ENCODE measurements around the gene SDC3. TPM values are rescaled to one million over a fixed set of nuclear protein-coding genes. Genes with fewer than 3 reads are reported as not detected.
"Not testable (repeated sequence)": the region's sequence is repeated elsewhere in the genome, so short reads cannot be mapped to it uniquely, and the experiment has no call there.

Gene SDC3
- total RNA-seq, 2 donors from 2014 or later: 0.11 TPM; not detected in 1

DNA sequence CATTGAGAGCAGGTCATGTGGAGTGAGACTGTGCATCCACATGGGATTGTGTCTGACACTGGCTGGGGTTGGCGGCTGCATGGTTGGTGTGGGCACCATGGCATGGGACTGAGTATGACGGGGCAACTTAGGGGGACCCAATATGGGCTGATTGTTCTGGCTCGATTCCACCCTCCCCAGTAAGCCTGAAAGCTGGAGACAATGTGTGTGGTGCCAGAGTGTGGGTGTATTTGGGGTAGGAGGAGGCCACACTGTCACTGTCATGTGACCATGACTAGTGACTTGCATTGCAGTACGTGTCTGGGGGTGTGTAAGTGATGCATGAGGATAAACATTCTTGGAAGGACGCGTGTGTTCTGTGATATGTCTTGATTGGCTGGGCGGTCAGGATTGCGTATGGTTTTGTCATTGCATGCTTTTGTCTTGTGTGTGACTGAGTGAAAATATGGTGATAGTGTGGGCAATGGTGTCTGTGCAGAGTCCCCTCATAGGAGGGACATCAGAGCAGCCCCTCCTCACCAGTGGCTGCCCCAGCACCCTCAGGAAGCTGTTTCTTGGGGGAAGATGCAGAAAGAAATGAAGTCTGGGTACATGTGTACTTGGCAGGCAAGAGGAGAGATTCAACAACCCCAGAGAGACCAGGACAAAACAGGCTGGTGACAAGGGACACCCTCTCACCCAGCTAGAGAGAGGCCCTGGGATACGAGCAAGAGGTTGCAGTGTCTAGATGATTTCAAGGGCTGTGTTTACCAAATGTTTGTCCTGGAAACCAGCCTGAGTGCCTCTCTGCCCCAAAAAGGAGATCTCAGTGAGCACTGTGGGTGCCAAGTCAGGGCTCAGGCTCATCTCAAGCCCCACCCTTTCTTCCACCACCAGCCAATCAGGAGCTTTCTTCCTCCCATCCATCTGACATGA is 36.3 kb downstream of the SDC3 start:
- peaks cover 12% of the 10 kb centered on the region for H3K4me1 Mint-ChIP-seq
- H3K27ac Mint-ChIP-seq: peak overlapping the region; percentile 10
- H3K36me3 Mint-ChIP-seq (ENCODE audit: low read depth): no peaks in the 10 kb centered on the region
- H3K4me3 Mint-ChIP-seq: no peak overlapping the region
- H3K27me3 Mint-ChIP-seq: peaks cover 12% of the 10 kb centered on the region
- no peaks in the 10 kb centered on the region for H3K9me3 Mint-ChIP-seq
- ATAC-seq (replicated peaks): peak; percentile 63

DNA sequence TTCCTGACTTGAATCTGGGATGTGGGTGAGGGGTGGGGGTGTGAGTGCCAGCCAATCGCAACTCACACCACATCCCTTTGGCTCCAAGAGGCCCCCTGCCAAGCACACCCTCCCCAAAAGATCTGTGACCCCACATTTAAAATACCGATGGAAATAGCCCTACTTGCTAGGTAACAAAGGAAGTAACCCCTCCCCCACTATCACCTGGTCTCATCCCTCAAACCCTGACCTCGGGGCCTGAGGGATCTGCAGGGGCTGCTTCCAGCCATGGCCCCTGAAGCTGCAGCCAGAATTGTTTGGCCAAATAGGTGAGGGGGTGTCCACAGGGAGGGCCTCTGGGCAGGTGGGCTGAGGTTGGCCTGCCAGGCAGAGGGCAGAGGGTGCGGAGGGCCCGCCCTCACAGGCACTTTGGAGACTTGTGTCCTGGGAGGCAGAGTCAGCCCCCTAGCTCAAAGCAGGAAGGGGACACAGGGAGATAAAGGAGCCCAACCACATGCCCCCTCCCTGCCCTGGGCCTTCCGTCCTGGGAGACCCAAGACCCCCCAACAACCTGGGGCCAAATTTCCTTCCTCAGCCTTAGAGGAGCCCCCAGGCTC is 37.2 kb downstream of the SDC3 start:
- no peak for ATAC-seq (replicated peaks)
- Mint-ChIP-seq H3K36me3 (ENCODE audit: low read depth) (no peaks in the 10 kb centered on the region), H3K4me3 (no peak overlapping the region)

DNA sequence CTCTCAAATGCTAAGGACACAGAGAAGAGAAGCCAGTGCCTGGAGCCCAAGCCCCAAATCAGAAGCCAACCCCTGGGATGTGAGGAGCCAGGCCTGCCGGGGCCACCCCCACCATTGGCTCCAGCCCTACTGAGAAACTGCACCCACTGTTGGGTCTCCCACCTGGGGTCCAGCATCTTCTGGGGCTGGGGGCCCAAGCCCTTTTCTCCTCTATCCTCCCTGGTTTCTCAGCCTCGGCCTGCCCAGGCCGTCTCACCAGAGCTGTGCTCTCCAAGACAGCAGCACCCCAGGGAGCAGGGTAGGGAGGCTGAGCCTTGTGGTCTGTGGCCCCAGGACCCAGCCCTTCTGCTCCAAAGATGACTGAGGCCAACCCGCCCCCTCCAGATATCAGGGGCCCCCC is 37.9 kb downstream of the SDC3 start:
- H3K27me3 Mint-ChIP-seq: peaks cover 12% of the 10 kb centered on the region
- H3K36me3 Mint-ChIP-seq (ENCODE audit: low read depth): no peaks in the 10 kb centered on the region
- H3K4me3 Mint-ChIP-seq: no peak overlapping the region
- no peaks in the 10 kb centered on the region for H3K9me3 Mint-ChIP-seq
- no peak overlapping the region for H3K27ac Mint-ChIP-seq
- peaks cover 12% of the 10 kb centered on the region for H3K4me1 Mint-ChIP-seq
- no peak for ATAC-seq (replicated peaks)

More for the DNA sequence above, 37.2 kb downstream of the SDC3 start:
- peaks cover 12% of the 10 kb centered on the region for H3K4me1 Mint-ChIP-seq
- no peaks in the 10 kb centered on the region for H3K9me3 Mint-ChIP-seq
- H3K27me3 Mint-ChIP-seq: peaks cover 16% of the 10 kb centered on the region
- H3K27ac Mint-ChIP-seq: peak overlapping the region; percentile 68

DNA sequence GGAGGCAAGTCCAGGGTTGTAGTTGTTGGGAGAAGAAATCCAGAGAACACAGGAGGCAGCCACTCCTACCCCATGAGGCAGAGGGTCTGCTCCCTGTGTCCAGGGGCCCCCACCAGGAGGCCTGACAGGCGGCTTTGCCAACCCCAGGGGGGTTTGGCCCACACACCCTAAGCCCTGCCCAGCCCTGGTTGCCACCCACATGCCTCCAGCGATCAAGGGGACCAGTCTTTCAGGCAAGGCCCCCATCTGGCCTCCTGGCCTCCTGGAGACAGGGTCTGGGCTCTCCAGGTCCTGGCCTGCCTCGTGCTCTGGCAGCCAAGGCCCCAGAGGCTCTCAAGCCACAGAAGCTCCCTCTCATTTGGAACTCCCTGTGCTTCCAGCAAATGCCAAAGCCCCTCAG is 38.5 kb downstream of the SDC3 start:
- H3K4me3 Mint-ChIP-seq: no peak overlapping the region
- H3K36me3 Mint-ChIP-seq (ENCODE audit: low read depth): no peaks in the 10 kb centered on the region
- no peak overlapping the region for H3K27ac Mint-ChIP-seq
- peaks cover 12% of the 10 kb centered on the region for H3K4me1 Mint-ChIP-seq
- H3K9me3 Mint-ChIP-seq: no peaks in the 10 kb centered on the region
- H3K27me3 Mint-ChIP-seq: peaks cover 8% of the 10 kb centered on the region
- ATAC-seq (replicated peaks): no peak

DNA sequence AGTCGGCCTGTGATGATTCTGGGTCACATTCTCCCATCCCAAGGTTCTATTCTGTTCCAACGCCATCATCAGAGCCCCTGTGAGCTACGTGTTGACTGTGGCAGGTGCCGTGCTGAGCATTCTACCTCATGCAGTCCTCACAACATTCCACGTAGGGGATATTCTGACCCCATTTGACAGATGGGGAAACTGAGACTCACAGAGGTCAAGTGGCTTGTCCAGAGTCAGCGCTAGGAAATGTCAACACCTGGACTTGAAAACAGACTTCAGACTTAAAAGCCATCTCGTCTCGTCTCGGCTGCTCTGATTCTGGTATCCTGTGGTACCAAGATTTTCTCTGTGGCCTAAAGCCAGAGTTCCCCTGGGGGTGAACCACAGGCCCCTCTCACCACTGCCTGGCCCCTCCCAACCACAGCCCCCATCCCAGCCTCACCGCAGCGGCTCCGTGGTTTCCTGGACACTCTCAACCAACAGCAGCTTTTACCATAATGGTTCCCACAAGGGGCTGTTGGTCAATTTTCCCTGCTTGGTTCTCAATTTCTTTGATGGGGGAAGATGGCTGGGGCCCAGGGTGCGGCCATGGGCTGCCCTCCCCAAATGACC is 39.6 kb downstream of the SDC3 start:
- no peaks in the 10 kb centered on the region for H3K9me3 Mint-ChIP-seq
- peaks cover 16% of the 10 kb centered on the region for H3K27me3 Mint-ChIP-seq
- H3K27ac Mint-ChIP-seq: no peak overlapping the region
- no peaks in the 10 kb centered on the region for H3K36me3 Mint-ChIP-seq (ENCODE audit: low read depth)
- peak; percentile 37 for ATAC-seq (replicated peaks)
- peaks cover 12% of the 10 kb centered on the region for H3K4me1 Mint-ChIP-seq
- no peak overlapping the region for H3K4me3 Mint-ChIP-seq

DNA sequence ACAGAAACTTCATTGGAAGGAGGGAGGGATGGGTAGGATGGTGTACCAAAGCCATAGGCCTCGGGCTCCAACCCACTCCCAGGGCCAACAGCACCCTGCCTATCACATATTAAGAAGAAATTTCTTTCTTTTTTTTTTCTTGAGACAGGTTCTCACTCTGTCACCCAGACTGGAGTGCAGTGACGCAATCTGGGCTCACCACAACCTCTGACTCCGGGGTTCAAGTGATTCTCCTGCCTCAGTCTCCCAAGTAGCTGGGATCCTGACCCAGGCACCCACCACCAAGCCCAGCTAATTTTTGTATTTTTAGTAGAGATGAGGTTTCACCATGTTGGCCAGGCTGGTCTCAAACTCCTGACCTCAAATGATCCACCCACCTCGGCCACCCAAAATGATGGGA is 40.5 kb downstream of the SDC3 start:
- not testable (repeated sequence) for ATAC-seq (replicated peaks); H3K27ac Mint-ChIP-seq; H3K9me3 Mint-ChIP-seq; H3K4me3 Mint-ChIP-seq; H3K36me3 Mint-ChIP-seq (ENCODE audit: low read depth)
- Mint-ChIP-seq H3K27me3 (peaks cover 17% of the 10 kb centered on the region), H3K4me1 (peaks cover 12% of the 10 kb centered on the region)

DNA sequence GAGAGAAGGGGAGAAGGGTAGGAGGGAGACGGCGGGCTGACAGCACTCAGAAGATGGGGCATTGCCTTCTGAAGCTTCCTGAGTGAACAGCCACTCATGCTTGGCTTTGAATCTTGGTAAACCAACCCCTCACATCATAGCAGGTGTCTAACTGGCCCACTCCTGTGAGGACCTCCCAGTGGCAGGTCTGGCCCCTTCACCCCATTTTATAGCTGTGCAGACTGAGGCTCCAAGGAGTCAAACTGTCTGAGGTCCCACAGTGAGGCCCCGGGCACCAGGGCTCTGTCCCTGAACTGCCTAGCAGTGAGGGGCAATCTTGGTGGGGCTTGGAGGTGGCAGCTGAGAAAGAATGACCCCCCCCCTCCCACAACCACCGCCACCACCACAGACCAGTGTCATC is 41.0 kb downstream of the SDC3 start:
- no peaks in the 10 kb centered on the region for H3K36me3 Mint-ChIP-seq (ENCODE audit: low read depth)
- H3K4me3 Mint-ChIP-seq: no peak overlapping the region
- no peak for ATAC-seq (replicated peaks)
- no peaks in the 10 kb centered on the region for H3K9me3 Mint-ChIP-seq
- peaks cover 17% of the 10 kb centered on the region for H3K27me3 Mint-ChIP-seq
- H3K27ac Mint-ChIP-seq: no peak overlapping the region
- H3K4me1 Mint-ChIP-seq: peaks cover 12% of the 10 kb centered on the region

DNA sequence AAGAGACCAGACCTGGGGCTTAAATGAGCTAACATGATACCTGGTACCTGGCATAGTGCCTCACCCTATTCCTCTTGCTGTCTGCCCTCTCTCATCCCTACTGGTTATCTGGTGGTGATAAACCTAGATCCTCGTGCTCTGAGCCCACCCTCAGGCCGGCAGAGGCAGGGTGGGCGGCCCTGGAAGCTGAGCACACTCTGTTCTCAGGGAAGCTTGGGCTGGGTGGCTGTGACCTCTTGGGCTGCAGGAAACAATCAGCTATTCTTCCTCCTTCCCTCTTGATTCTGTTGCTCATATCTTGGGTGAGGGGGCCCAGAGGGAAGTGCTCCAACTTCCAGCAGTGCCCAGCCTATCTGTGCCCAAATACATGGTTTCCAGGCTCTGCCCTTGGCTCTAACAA is 42.0 kb downstream of the SDC3 start:
- no peak for ATAC-seq (replicated peaks)
- H3K27ac Mint-ChIP-seq: no peak overlapping the region
- no peaks in the 10 kb centered on the region for H3K9me3 Mint-ChIP-seq
- no peak overlapping the region for H3K4me3 Mint-ChIP-seq
- H3K27me3 Mint-ChIP-seq: peaks cover 17% of the 10 kb centered on the region
- no peaks in the 10 kb centered on the region for H3K36me3 Mint-ChIP-seq (ENCODE audit: low read depth)
- H3K4me1 Mint-ChIP-seq: peaks cover 5% of the 10 kb centered on the region

DNA sequence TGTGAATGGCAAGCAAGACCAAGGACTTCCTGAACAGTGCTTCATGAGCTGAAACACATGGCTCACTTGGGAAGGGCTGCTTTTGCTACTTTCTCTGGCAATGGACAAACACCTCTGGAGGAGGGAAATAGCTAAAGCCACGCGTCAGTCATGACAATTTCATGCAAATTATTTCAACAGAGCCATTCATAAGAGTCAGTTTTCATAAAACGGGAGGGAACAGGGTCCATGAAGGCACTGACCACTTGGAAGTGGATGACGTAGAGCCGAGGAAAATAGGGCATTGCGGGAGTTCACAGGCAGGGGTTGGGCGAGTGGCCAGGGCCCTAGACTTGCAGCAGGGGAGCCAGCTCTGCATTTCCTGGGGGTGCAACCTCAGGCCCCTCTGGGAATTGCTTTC is 43.9 kb downstream of the SDC3 start:
- ATAC-seq (replicated peaks): no peak
- Mint-ChIP-seq H3K9me3 (no peaks in the 10 kb centered on the region), H3K4me3 (no peak overlapping the region), H3K27me3 (peaks cover 23% of the 10 kb centered on the region), H3K27ac (no peak overlapping the region), H3K36me3 (ENCODE audit: low read depth) (no peaks in the 10 kb centered on the region), H3K4me1 (peaks cover 5% of the 10 kb centered on the region)

DNA sequence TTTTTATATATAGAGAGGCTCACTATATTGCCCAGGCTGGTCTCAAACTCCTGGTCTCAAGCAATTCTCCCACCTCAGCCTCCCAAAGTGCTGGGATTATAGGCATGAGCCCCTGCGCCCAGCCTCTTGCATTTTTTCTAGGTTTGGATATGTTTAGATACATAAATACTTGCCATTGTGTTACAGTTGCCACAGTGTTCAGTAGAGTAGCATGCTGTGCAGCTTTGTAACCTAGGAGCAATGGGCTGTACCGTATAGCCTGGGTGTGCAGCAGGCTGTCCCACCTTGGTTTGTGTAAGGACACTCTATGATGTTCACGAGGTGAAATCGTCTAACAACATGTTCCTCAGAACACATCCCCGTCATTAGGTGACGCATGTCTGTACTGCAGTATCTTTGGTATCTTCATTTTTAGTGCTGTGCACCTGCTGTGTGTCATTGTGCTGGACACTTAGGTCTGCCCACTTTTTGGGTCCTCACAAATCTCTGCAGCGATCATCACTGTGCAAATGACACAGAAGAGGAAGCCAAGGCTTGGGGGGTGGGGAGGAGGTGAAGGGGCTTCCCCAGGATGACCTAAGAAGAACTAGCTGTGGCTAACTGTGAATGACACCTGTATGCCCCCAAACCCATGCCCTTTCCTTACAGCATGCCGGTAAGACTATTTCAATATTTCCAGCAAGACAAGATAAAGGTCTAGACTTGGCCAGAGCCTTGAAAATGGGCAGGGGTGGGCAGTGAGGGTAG is 44.5 kb downstream of the SDC3 start:
- H3K4me3 Mint-ChIP-seq: no peak overlapping the region
- H3K27me3 Mint-ChIP-seq: peaks cover 25% of the 10 kb centered on the region
- no peaks in the 10 kb centered on the region for H3K36me3 Mint-ChIP-seq (ENCODE audit: low read depth)
- H3K27ac Mint-ChIP-seq: no peak overlapping the region
- no peak for ATAC-seq (replicated peaks)
- H3K4me1 Mint-ChIP-seq: peaks cover under 1% of the 10 kb centered on the region
- no peaks in the 10 kb centered on the region for H3K9me3 Mint-ChIP-seq

DNA sequence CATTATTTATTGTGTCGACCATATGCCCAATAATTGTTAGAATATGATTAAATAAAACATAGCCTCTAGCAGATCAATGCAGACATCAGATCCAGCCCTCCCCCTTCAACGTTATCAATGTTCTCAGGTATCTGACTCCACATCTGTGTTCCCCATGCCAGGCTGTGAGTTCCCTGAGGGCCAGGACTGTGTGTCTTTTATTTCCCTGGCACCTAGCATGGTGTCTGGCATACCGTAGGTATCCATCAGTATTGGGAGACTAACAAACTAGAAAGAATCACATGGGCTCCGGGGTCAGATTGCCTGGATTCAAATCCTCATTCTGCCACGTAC is 48.3 kb downstream of the SDC3 start:
- H3K27me3 Mint-ChIP-seq: peaks cover 21% of the 10 kb centered on the region
- no peak for ATAC-seq (replicated peaks)
- no peaks in the 10 kb centered on the region for H3K9me3 Mint-ChIP-seq
- H3K36me3 Mint-ChIP-seq (ENCODE audit: low read depth): no peaks in the 10 kb centered on the region
- H3K27ac Mint-ChIP-seq: no peak overlapping the region
- H3K4me3 Mint-ChIP-seq: no peak overlapping the region
- no peaks in the 10 kb centered on the region for H3K4me1 Mint-ChIP-seq

DNA sequence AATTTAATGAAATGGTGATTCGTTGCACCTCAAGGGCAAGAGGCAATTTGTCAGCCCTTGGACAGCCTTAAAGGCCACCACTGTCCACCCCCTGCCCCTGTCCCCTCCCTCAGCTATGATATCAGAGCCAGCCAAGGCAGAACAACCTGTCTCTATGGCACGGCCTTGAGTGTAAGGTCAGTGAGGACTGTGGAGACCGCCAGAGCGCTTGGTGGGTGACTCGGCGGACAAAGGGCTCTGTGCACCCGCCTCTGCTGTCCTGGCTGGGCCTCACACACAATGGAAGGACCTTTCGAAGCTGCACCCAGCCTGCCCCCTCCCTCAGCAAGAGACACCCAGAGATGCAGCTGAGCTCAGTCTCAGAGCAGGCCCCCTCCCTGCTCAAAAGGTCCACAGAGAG is 50.6 kb downstream of the SDC3 start:
- H3K36me3 Mint-ChIP-seq (ENCODE audit: low read depth): no peaks in the 10 kb centered on the region
- H3K27ac Mint-ChIP-seq: no peak overlapping the region
- H3K9me3 Mint-ChIP-seq: no peaks in the 10 kb centered on the region
- H3K27me3 Mint-ChIP-seq: peaks cover 12% of the 10 kb centered on the region
- H3K4me3 Mint-ChIP-seq: no peak overlapping the region
- no peak for ATAC-seq (replicated peaks)
- no peaks in the 10 kb centered on the region for H3K4me1 Mint-ChIP-seq

DNA sequence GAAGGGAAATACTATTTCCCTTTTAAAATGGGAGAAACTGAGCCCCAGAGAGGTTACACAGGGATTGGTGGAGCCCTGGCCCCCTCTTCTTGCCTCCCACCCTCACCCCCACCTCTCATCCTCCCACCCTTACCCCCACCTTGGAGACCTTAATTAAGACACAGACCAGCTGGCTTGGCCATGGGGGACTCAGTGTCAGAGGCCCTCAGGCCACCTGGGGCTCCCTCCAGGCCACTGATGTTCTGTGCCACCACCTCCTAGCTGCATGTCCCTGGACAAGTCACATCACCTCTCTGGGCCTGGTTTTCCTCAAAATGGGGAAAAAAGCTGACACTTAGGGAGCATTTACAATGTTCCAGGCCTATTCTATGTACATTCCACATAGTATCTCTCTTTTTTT is 51.5 kb downstream of the SDC3 start:
- Mint-ChIP-seq H3K4me3 (no peak overlapping the region), H3K9me3 (no peaks in the 10 kb centered on the region), H3K36me3 (ENCODE audit: low read depth) (no peaks in the 10 kb centered on the region), H3K27me3 (peaks cover 12% of the 10 kb centered on the region), H3K4me1 (no peaks in the 10 kb centered on the region), H3K27ac (no peak overlapping the region)
- no peak for ATAC-seq (replicated peaks)

DNA sequence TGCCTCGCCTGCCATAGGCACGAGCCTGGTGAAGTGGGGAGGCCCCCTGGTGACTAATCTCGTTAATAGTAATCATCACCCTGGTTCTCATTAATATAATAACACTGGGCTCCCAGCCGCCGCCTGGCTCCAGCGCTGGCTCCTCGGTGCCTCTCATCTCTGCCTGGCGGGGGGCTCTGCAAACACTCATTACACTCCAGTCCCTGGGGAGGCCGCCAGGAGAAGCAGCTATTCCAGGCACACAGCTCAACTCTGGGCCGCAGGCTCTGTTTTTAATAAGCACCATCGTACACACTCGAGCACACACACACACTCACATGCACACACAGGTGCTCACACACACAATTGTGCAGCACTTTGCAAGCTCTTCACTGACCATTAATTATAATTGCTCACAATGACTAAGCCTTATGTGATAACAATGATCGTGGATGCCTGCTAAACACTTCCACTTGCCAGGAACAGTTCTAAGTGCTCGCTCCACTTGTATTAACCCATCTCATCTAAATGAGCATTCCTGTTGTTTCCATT is 52.2 kb downstream of the SDC3 start:
- no peaks in the 10 kb centered on the region for H3K36me3 Mint-ChIP-seq (ENCODE audit: low read depth)
- no peaks in the 10 kb centered on the region for H3K4me1 Mint-ChIP-seq
- peaks cover 12% of the 10 kb centered on the region for H3K27me3 Mint-ChIP-seq
- ATAC-seq (replicated peaks): no peak
- no peak overlapping the region for H3K4me3 Mint-ChIP-seq
- H3K9me3 Mint-ChIP-seq: no peaks in the 10 kb centered on the region
- no peak overlapping the region for H3K27ac Mint-ChIP-seq

Measured in activated T-helper 17 cell treated with anti-CD3 and anti-CD28 coated beads, Interleukin-2, amount 50 U/mL, for 72 hours (primary cell).